B cell (primary cell): ENCODE data around the gene KIAA0825. TPM values are rescaled to one million over a fixed set of nuclear protein-coding genes. Genes with fewer than 3 reads are reported as not detected.

Experiments
- ATAC-seq: fragments of 200-7000 bp; cut with Tn5 transposase; one replicate; pipeline ENCODE4 v1.10.0; 2021; ENCODE audit warnings: low read depth, mild to moderate bottlenecking, moderate number of reproducible peaks, moderate library complexity
- CTCF ChIA-PET: fragments of 350-600 bp; sonication (Branson Sonifier 250); formaldehyde crosslinking; loops from one replicate; lab custom pipeline; 2021; ENCODE audit warnings: antibody characterized with exemption, inconsistent platforms; lab: Charles Lee
- POLR2A ChIA-PET: fragments of 350-600 bp; sonication (Branson Sonifier 250); formaldehyde crosslinking; loops from one replicate; lab custom pipeline; 2021; ENCODE audit warnings: antibody characterized with exemption; lab: Charles Lee
- DNase-seq: peaks from one replicate; pipeline ENCODE4 v3.0.0; 2013
- H2AFZ ChIP-seq: 2 replicates; pipeline ENCODE4 v1.6.1; 2012; ENCODE audit warnings: mild to moderate bottlenecking, low read depth, low read length; ENCODE audit not compliant: insufficient read depth, poor library complexity, severe bottlenecking
- H3K27ac ChIP-seq, 2 donors: 1 replicate in 1 of 2; 2 replicates in 1 of 2; pipeline ENCODE4 v1.5.1; 2012 to 2013; ENCODE audit warnings: low read length in 2 of 2, mild to moderate bottlenecking in 2 of 2, moderate library complexity in 1 of 2
- H3K27me3 ChIP-seq, 4 experiments: fragments of 200-600 bp in 1 of 4; sonication (generic) in 1 of 4; replicated peaks in 1 of 4; 1 replicate in 2 of 4; 2 replicates in 2 of 4; pipeline versions ENCODE4 v1.6.1 to v1.7.0; 2013 to 2016; ENCODE audit warnings: low read length in 3 of 4, mild to moderate bottlenecking in 2 of 4, mixed read lengths in 1 of 4, moderate library complexity in 1 of 4; ENCODE audit not compliant: insufficient read depth in 4 of 4, control insufficient read depth in 3 of 4; ENCODE audit errors: control extremely low read depth in 1 of 4
- H3K36me3 ChIP-seq, 2 experiments: replicated peaks in 1 of 2; 1 replicate in 1 of 2; 2 replicates in 1 of 2; pipeline versions ENCODE4 v1.6.1 to v1.7.1; 2013; ENCODE audit warnings: low read length in 1 of 2; ENCODE audit not compliant: insufficient read depth in 2 of 2, control insufficient read depth in 1 of 2; ENCODE audit errors: control extremely low read depth in 1 of 2, extremely low read depth in 1 of 2
- H3K4me1 ChIP-seq, 2 donors: fragments of 200-600 bp in 1 of 2; sonication (generic) in 1 of 2; 1 replicate in 1 of 2; 2 replicates in 1 of 2; pipeline versions ENCODE4 v1.5.1 to v1.6.1; 2013 to 2017; ENCODE audit warnings: low read length in 2 of 2; ENCODE audit not compliant: control insufficient read depth in 2 of 2, insufficient read depth in 2 of 2
- H3K4me2 ChIP-seq: replicated peaks from 2 replicates; pipeline ENCODE3; 2012; ENCODE audit warnings: mild to moderate bottlenecking, low read depth, low read length; ENCODE audit not compliant: poor library complexity, severe bottlenecking
- H3K4me3 ChIP-seq, 5 experiments: fragments of 200-600 bp in 1 of 5; sonication (generic) in 1 of 5; 1 replicate in 3 of 5; 2 replicates in 2 of 5; pipeline versions ENCODE4 v1.5.1 to v1.7.0; 2011 to 2016; ENCODE audit warnings: low read length in 4 of 5, mild to moderate bottlenecking in 4 of 5, low read depth in 2 of 5, control low read depth in 1 of 5, moderate library complexity in 1 of 5; ENCODE audit not compliant: insufficient read depth in 1 of 5; ENCODE audit errors: control extremely low read depth in 1 of 5, extremely low read depth in 1 of 5
- H3K79me2 ChIP-seq: fragments of 200-600 bp; sonication (generic); one replicate; pipeline ENCODE4 v1.6.0; 2016; ENCODE audit warnings: low read length; ENCODE audit not compliant: control insufficient read depth, insufficient read depth
- H3K9ac ChIP-seq: fragments of 200-600 bp; sonication (generic); 2 replicates; pipeline ENCODE4 v1.6.1; 2017; ENCODE audit warnings: mild to moderate bottlenecking, low read length, moderate library complexity
- H3K9me3 ChIP-seq, 3 donors: one replicate each; pipeline versions ENCODE4 v1.6.1 to v1.7.1; 2013; ENCODE audit warnings: low read length in 2 of 3; ENCODE audit not compliant: control insufficient read depth in 2 of 3, insufficient read depth in 1 of 3; ENCODE audit errors: control extremely low read depth in 1 of 3
- H4K20me1 ChIP-seq: 2 replicates; pipeline ENCODE4 v1.6.0; 2012; ENCODE audit warnings: mild to moderate bottlenecking, low read length; ENCODE audit not compliant: insufficient read depth, control insufficient read depth, poor library complexity, severe bottlenecking
- H3K27ac Mint-ChIP-seq: one replicate; pipeline ENCODE4 v1.8.0; 2021; ENCODE audit warnings: mixed read lengths
- H3K27me3 Mint-ChIP-seq: one replicate; pipeline ENCODE4 v1.8.0; 2021; ENCODE audit warnings: mixed read lengths
- H3K4me1 Mint-ChIP-seq: one replicate; pipeline ENCODE4 v1.8.0; 2021; ENCODE audit warnings: mixed read lengths
- H3K4me3 Mint-ChIP-seq: one replicate; pipeline ENCODE4 v1.8.0; 2021; ENCODE audit warnings: mixed read lengths
- H3K9me3 Mint-ChIP-seq: one replicate; pipeline ENCODE4 v1.8.0; 2022; ENCODE audit warnings: mixed read lengths; ENCODE audit not compliant: insufficient read depth
- CTCF ChIP-seq: fragments of 200-600 bp; IDR thresholded peaks from one replicate; pipeline ENCODE4 v1.8.0; 2022; ENCODE audit warnings: antibody characterized with exemption, mild to moderate bottlenecking
- EZH2 ChIP-seq: IDR thresholded peaks from 2 replicates; pipeline ENCODE4 v1.6.1; 2012; ENCODE audit warnings: borderline replicate concordance, low read depth, mild to moderate bottlenecking, moderate library complexity, low read length; ENCODE audit not compliant: insufficient read depth, poor library complexity, severe bottlenecking
- WGBS: methylation state at CpG from one replicate; pipeline ENCODE4 v1.1.5; 2013; ENCODE audit warnings: missing lambda C conversion rate; ENCODE audit not compliant: insufficient coverage; 5-methylcytosine and 5-hydroxymethylcytosine counted together
- intact Hi-C: fragments of 100-400 bp; cut with micrococcal nuclease; formaldehyde crosslinking; loops from one replicate; pipeline ENCODE4 v1.10.0; 2022
- polyA plus RNA-seq: library from polyadenylated mRNA; depleted of rRNA; stranded (reverse); fragments of >200 nt; gene quantifications from 2 replicates; pipeline ENCODE4 v1.2.3, GENCODE V29; 2012
- total RNA-seq, 2 donors: library from RNA; stranded (reverse); fragments of 120-200 nt in 1 of 2; gene quantifications; 1 replicate in 1 of 2; 2 replicates in 1 of 2; pipeline versions ENCODE4 v1.2.3 to v1.2.4, GENCODE V29; 2013 to 2022

KIAA0825 gene
- total and polyA plus RNA-seq, 2 donors (not counting 1 experiment from before 2014, with no cell fraction given) = 0.43 to 2.7 TPM

GRCh38 chr5:94649874-94650273, 31.5 kb upstream of the KIAA0825 start:
- TF ChIP-seq CTCF (no peak), EZH2 (no peak)
- no peak for ATAC-seq
- Histone ChIP-seq H3K4me1 (no peaks in the 10 kb centered on the region), H3K79me2 (no peaks in the 10 kb centered on the region), H3K36me3 (peaks cover 6 to 9% of the 10 kb centered on the region in 2 experiments), H3K4me3 (no peak overlapping the region), H4K20me1 (no peaks in the 10 kb centered on the region), H3K27me3 (no peaks in the 10 kb centered on the region), H2AFZ (no peak overlapping the region), H3K27ac (no peak overlapping the region), H3K9me3 (peaks cover 0 to 4% (median 2%) of the 10 kb centered on the region in 3 donors), H3K4me2 (no peak overlapping the region), H3K9ac (no peak overlapping the region)
- DNase-seq = no peak
- no CpG with 5 or more reads among the region's 1 CpG for WGBS
- intact Hi-C loops = no loop called here
- Mint-ChIP-seq H3K27me3 (no peaks in the 10 kb centered on the region), H3K27ac (no peak overlapping the region), H3K4me3 (no peak overlapping the region), H3K9me3 (no peaks in the 10 kb centered on the region), H3K4me1 (no peaks in the 10 kb centered on the region)
- CTCF ChIA-PET = no interaction called here
- POLR2A ChIA-PET = no interaction called here

DNA sequence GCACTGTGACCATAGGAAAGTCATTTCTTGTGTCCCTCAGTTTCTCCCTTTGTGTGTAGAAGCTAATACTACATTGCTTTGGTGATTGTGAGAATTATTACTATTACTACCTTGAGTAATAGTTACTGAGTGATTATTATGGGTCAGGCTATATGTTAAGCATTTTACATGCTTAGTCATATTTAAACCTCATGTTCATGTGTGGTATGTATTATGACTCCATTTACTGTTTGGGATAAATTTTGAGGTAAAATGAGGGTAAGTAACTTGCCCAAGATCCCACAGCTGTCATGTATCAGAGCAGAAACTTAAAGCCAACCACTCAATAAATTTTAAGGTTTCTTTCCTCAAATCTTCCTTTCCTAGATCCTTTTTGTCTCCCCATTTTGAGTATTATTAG, 28.4 kb upstream of the KIAA0825 start:
- ATAC-seq (no peak), DNase-seq (no peak)
- TF ChIP-seq EZH2 = no peak
- TF ChIP-seq CTCF = no peak
- H3K4me1 Mint-ChIP-seq = no peaks in the 10 kb centered on the region
- ChIA-PET POLR2A (no interaction called here), CTCF (no interaction called here)
- H3K36me3 ChIP-seq = peaks cover 9% of the 10 kb centered on the region in 2 experiments
- H4K20me1 ChIP-seq = no peaks in the 10 kb centered on the region
- intact Hi-C loops = no loop called here
- H3K4me1 ChIP-seq = no peaks in the 10 kb centered on the region
- peaks cover 7% of the 10 kb centered on the region for H3K79me2 ChIP-seq
- no peak overlapping the region for H3K4me2 ChIP-seq
- H3K4me3 ChIP-seq = no peak overlapping the region
- no peak overlapping the region for H3K9ac ChIP-seq
- no peaks in the 10 kb centered on the region for H3K27me3 ChIP-seq
- H3K4me3 Mint-ChIP-seq = no peak overlapping the region
- H3K9me3 Mint-ChIP-seq = no peaks in the 10 kb centered on the region
- no peak overlapping the region for H3K27ac ChIP-seq
- no peak overlapping the region for H3K27ac Mint-ChIP-seq
- H2AFZ ChIP-seq = no peak overlapping the region
- no peaks in the 10 kb centered on the region for H3K9me3 ChIP-seq
- no peaks in the 10 kb centered on the region for H3K27me3 Mint-ChIP-seq
